SK-N-SH (cell line): Measurements from ENCODE around the gene PDIA3. TPM values are rescaled to one million over a fixed set of nuclear protein-coding genes. Genes with fewer than 3 reads are reported as not detected.

Experiments
- CTCF ChIA-PET: fragments of 300-600, 350-600 bp; formaldehyde crosslinking; extraction: SDS; loops from one replicate; lab custom pipeline; 2021; lab: Yijun Ruan, JAX
- POLR2A ChIA-PET: fragments of 350-600 bp; sonication (Branson Sonifier 250); formaldehyde crosslinking; extraction: SDS; loops from one replicate; lab custom pipeline; 2020; ENCODE audit warnings: antibody characterized with exemption, inconsistent platforms; lab: Yijun Ruan, JAX
- DNase-seq: peaks from one replicate; pipeline ENCODE4 v3.0.0; 2012
- H2AFZ ChIP-seq: fragments of 200-600 bp; sonication (generic); 2 replicates; pipeline ENCODE4 v1.8.1; 2016; ENCODE audit warnings: antibody characterized with exemption, mild to moderate bottlenecking, low read depth
- H3F3A ChIP-seq: fragments of 200-600 bp; sonication (generic); replicated peaks from 2 replicates; pipeline ENCODE3; 2016; ENCODE audit warnings: antibody characterized with exemption, mild to moderate bottlenecking; ENCODE audit not compliant: insufficient read depth
- H3K27ac ChIP-seq, 2 experiments: fragments of 200-500 bp in 1 of 2; fragments of 200-600 bp in 1 of 2; sonication (Bioruptor generic) in 1 of 2; sonication (generic), shearing (Covaris generic) in 1 of 2; 2 replicates each; pipeline versions ENCODE4 v1.5.1 to v1.6.1; 2014 to 2016; ENCODE audit warnings: low read depth in 2 of 2, inconsistent platforms in 1 of 2, low read length in 1 of 2, mild to moderate bottlenecking in 1 of 2, mixed read lengths in 1 of 2
- H3K27me3 ChIP-seq: fragments of 200-600 bp; sonication (generic), shearing (Covaris generic); 2 replicates; pipeline ENCODE4 v1.6.1; 2016; ENCODE audit warnings: mixed run types; ENCODE audit not compliant: insufficient read depth
- H3K36me3 ChIP-seq, 2 experiments: fragments of 200-500 bp in 1 of 2; fragments of 200-600 bp in 1 of 2; sonication (Bioruptor generic) in 1 of 2; sonication (generic) in 1 of 2; replicated peaks in 1 of 2; 2 replicates each; pipeline versions ENCODE3 to v1.5.1; 2014 to 2016; ENCODE audit warnings: low read length in 1 of 2, mild to moderate bottlenecking in 1 of 2; ENCODE audit not compliant: insufficient read depth in 2 of 2, control insufficient read depth in 1 of 2
- H3K4me1 ChIP-seq, 2 experiments: fragments of 200-500 bp in 1 of 2; fragments of 200-600 bp in 1 of 2; sonication (Bioruptor generic) in 1 of 2; sonication (generic), shearing (Covaris generic) in 1 of 2; 2 replicates each; pipeline versions ENCODE4 v1.5.1 to v1.6.1; 2014 to 2016; ENCODE audit warnings: low read depth in 1 of 2, low read length in 1 of 2, mixed run types in 1 of 2; ENCODE audit not compliant: insufficient read depth in 2 of 2, control insufficient read depth in 1 of 2
- H3K4me2 ChIP-seq: fragments of 200-600 bp; sonication (generic), shearing (Covaris generic); 2 replicates; pipeline ENCODE4 v1.6.1; 2017; ENCODE audit warnings: mixed run types
- H3K4me3 ChIP-seq, 2 experiments: fragments of 200-500 bp in 1 of 2; fragments of 200-600 bp in 1 of 2; sonication (Bioruptor generic) in 1 of 2; sonication (generic), shearing (Covaris generic) in 1 of 2; 2 replicates each; pipeline versions ENCODE4 v1.5.1 to v1.8.1; 2014 to 2016; ENCODE audit warnings: low read depth in 2 of 2, inconsistent platforms in 1 of 2, low read length in 1 of 2, mild to moderate bottlenecking in 1 of 2, mixed read lengths in 1 of 2, moderate library complexity in 1 of 2
- H3K79me2 ChIP-seq: fragments of 200-600 bp; sonication (generic); 2 replicates; pipeline ENCODE4 v1.8.1; 2017; ENCODE audit warnings: mild to moderate bottlenecking; ENCODE audit not compliant: insufficient read depth
- H3K9ac ChIP-seq: fragments of 200-600 bp; sonication (generic); 2 replicates; pipeline ENCODE4 v1.6.1; 2017; ENCODE audit warnings: mixed run types
- H3K9me2 ChIP-seq: fragments of 200-600 bp; sonication (generic); 2 replicates; pipeline ENCODE4 v1.6.1; 2017; ENCODE audit warnings: mixed run types
- H3K9me3 ChIP-seq: fragments of 200-600 bp; sonication (generic); 2 replicates; pipeline ENCODE4 v1.6.1; 2017; ENCODE audit warnings: mixed run types, mild to moderate bottlenecking, moderate library complexity
- H4K20me1 ChIP-seq: fragments of 200-600 bp; sonication (generic); 2 replicates; pipeline ENCODE4 v1.6.1; 2017; ENCODE audit warnings: mild to moderate bottlenecking, mixed run types; ENCODE audit not compliant: insufficient read depth
- ELF1 ChIP-seq: IDR thresholded peaks from 2 replicates; pipeline ENCODE4 v1.4.0; 2012
- EZH2phosphoT487 ChIP-seq: fragments of 200-600 bp; sonication (generic); IDR thresholded peaks from 2 replicates; pipeline ENCODE4 v1.6.1; 2017; ENCODE audit warnings: low read depth, mixed run types, mild to moderate bottlenecking, antibody characterized with exemption, moderate library complexity, borderline replicate concordance
- GABPA ChIP-seq: IDR thresholded peaks from 2 replicates; pipeline ENCODE4 v1.4.0; 2012; ENCODE audit warnings: low read depth, mild to moderate bottlenecking
- MAX ChIP-seq: IDR thresholded peaks from 2 replicates; pipeline ENCODE4 v1.4.0; 2012; ENCODE audit warnings: low read depth
- REST ChIP-seq: IDR thresholded peaks from 2 replicates; pipeline ENCODE4 v1.6.1; 2012; ENCODE audit warnings: mild to moderate bottlenecking, low read depth, low read length, moderate library complexity
- RXRA ChIP-seq: IDR thresholded peaks from 2 replicates; pipeline ENCODE4 v1.4.0; 2012; ENCODE audit warnings: low read depth, mild to moderate bottlenecking, borderline replicate concordance
- SIN3A ChIP-seq: IDR thresholded peaks from 2 replicates; pipeline ENCODE4 v1.6.1; 2012; ENCODE audit warnings: low read depth, mild to moderate bottlenecking, low read length, moderate library complexity, borderline replicate concordance
- WGBS: methylation state at CpG from one replicate; pipeline ENCODE4 v1.1.6; 2017; ENCODE audit warnings: low lambda C conversion rate; 5-methylcytosine and 5-hydroxymethylcytosine counted together
- polyA plus RNA-seq, 3 experiments: library from polyadenylated mRNA; depleted of rRNA; stranded (reverse); fragments of >200 nt; gene quantifications; 2 replicates each; pipeline ENCODE4 v1.2.3, GENCODE V29; 2012
- TF ChIP-seq, protein P1 (sequence below): IDR thresholded peaks from 2 replicates; pipeline ENCODE4 v1.4.0; 2012; ENCODE audit warnings: low read depth, borderline replicate concordance
- TF ChIP-seq, protein P2 (sequence below): IDR thresholded peaks from 2 replicates; pipeline ENCODE4; 2012

The PDIA3 gene
- polyA plus RNA-seq, 1 of the 3 experiments (the other 2 are of a cell fraction) = 177 TPM

- ChIA-PET CTCF (interaction anchor here (1.0 kb wide), 1 partner anchor 9 kb away, joined by 3 read pairs; no protein-coding TSS in a partner anchor), POLR2A (no interaction called here)
- Histone ChIP-seq H3K4me2 (no peak overlapping the region), H4K20me1 (no peaks in the 10 kb centered on the region), H3K9me3 (no peaks in the 10 kb centered on the region), H3K4me1 (peaks cover 0 to 3% of the 10 kb centered on the region in 2 experiments; a peak in 1 of 4 replicates)
- TF ChIP-seq RXRA (no peak), REST (no peak), GABPA (no peak), ELF1 (no peak), EZH2phosphoT487 (no peak), MAX (no peak), SIN3A (no peak)
- TF ChIP-seq, protein P1, sequence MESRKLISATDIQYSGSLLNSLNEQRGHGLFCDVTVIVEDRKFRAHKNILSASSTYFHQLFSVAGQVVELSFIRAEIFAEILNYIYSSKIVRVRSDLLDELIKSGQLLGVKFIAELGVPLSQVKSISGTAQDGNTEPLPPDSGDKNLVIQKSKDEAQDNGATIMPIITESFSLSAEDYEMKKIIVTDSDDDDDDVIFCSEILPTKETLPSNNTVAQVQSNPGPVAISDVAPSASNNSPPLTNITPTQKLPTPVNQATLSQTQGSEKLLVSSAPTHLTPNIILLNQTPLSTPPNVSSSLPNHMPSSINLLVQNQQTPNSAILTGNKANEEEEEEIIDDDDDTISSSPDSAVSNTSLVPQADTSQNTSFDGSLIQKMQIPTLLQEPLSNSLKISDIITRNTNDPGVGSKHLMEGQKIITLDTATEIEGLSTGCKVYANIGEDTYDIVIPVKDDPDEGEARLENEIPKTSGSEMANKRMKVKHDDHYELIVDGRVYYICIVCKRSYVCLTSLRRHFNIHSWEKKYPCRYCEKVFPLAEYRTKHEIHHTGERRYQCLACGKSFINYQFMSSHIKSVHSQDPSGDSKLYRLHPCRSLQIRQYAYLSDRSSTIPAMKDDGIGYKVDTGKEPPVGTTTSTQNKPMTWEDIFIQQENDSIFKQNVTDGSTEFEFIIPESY = no peak
- TF ChIP-seq, protein P2, sequence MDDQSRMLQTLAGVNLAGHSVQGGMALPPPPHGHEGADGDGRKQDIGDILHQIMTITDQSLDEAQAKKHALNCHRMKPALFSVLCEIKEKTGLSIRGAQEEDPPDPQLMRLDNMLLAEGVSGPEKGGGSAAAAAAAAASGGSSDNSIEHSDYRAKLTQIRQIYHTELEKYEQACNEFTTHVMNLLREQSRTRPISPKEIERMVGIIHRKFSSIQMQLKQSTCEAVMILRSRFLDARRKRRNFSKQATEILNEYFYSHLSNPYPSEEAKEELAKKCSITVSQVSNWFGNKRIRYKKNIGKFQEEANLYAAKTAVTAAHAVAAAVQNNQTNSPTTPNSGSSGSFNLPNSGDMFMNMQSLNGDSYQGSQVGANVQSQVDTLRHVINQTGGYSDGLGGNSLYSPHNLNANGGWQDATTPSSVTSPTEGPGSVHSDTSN = no peak
- TF ChIP-seq, all 33 proteins: peak for 0
- H3K27ac ChIP-seq = no peak overlapping the region
- WGBS = 100% methylated on average over 1 of the region's 1 CpG
- H2AFZ ChIP-seq = no peak overlapping the region
- H3K36me3 ChIP-seq = peaks cover 0 to 2% of the 10 kb centered on the region in 2 experiments
- H3K27me3 ChIP-seq = no peaks in the 10 kb centered on the region
- H3K9me2 ChIP-seq = no peaks in the 10 kb centered on the region
- no peak for DNase-seq
- H3K9ac ChIP-seq = no peak overlapping the region
- H3K79me2 ChIP-seq = no peaks in the 10 kb centered on the region
- peaks cover 25% of the 10 kb centered on the region for H3F3A ChIP-seq
- H3K4me3 ChIP-seq = no peak overlapping the region
Measured at GRCh38 chr15:43779016-43779415, 32.8 kb downstream of the PDIA3 start.
